Coronary artery (tissue), 2 donors: ENCODE measurements around the gene TMA7B.

Experiments used
- DNase-seq: peaks from one replicate; pipeline ENCODE4 v3.0.0-alpha.2; 2017; ENCODE audit warnings: low spot score
- H3K27ac ChIP-seq, 2 donors: fragments of 200-600 bp; sonication (generic); one replicate each; pipeline ENCODE4 v1.5.1; 2016 to 2019
- H3K4me3 ChIP-seq: fragments of 200-600 bp; sonication (generic); 2 replicates; pipeline ENCODE4 v1.5.1; 2016; ENCODE audit warnings: mild to moderate bottlenecking, moderate library complexity
- TF ChIP-seq, protein P1 (sequence below): fragments of 200-600 bp; sonication (generic); IDR thresholded peaks from one replicate; pipeline ENCODE4 v1.5.1; 2019; ENCODE audit warnings: antibody characterized with exemption

The TMA7B gene

DNA sequence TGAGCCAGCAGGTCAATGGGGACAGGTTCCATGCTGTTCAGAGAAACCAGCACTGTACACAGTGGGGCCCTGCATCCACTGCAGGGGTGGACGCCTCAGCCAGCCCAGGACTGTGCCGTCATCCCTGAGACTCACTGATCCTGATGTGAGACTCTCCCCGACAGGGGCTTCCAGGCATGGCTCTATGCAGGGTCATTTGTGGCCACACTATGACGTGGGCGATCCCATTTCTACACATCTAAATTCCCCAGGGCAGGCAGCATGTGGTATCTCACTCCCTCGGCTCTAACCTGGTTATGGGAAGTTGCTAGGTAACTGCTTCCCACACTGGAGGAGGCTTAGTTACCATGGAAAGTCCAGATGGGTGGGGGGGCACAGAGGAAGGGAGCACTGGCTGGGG lies 20.4 kb downstream of the TMA7B start:
- no peak overlapping the region for H3K4me3 ChIP-seq
- DNase-seq, result no peak
- TF ChIP-seq, protein P1, sequence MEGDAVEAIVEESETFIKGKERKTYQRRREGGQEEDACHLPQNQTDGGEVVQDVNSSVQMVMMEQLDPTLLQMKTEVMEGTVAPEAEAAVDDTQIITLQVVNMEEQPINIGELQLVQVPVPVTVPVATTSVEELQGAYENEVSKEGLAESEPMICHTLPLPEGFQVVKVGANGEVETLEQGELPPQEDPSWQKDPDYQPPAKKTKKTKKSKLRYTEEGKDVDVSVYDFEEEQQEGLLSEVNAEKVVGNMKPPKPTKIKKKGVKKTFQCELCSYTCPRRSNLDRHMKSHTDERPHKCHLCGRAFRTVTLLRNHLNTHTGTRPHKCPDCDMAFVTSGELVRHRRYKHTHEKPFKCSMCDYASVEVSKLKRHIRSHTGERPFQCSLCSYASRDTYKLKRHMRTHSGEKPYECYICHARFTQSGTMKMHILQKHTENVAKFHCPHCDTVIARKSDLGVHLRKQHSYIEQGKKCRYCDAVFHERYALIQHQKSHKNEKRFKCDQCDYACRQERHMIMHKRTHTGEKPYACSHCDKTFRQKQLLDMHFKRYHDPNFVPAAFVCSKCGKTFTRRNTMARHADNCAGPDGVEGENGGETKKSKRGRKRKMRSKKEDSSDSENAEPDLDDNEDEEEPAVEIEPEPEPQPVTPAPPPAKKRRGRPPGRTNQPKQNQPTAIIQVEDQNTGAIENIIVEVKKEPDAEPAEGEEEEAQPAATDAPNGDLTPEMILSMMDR, result no peak
- no peak overlapping the region for H3K27ac ChIP-seq

DNA sequence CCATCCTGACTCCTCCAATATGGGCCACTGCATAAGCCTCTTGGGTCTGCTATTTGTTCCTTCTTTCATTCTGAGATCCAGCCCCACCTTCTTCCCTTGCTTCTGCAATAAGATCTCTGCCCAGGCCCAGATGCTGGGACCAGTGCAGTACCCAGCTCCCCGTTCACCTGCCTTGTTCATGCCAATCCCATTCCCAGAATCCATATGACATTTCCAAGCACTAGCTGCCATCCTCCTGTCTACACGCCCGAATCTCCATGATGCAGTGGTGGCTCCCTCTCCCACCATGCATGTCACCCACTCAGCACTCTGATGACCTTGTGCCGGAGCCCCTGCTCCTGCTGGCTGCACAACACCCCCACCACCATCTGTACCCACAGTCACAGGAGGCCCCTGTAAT lies 23.1 kb downstream of the TMA7B start:
- Histone ChIP-seq H3K4me3 (no peak overlapping the region), H3K27ac (no peak overlapping the region)
- DNase-seq, result no peak
- TF ChIP-seq, protein P1, result no peak

DNA sequence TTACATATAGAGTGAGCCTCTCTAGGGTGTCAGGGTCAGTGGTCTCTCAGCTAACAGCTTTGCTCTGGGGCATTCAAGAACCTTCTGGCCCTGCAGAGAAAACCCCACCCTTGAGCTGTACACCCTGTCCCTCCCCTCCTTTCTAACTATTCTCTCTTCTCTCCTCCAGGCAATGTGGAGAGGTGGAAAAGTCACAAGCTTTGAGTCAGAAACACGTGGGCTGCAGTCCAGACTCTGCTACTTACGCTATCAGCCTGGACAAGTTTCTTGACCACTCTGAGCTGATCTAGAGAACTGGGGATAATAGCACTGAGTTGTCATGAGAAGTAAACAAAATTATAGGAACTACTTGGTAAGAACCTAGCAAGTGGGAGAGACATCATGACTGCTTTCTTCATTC lies 23.8 kb downstream of the TMA7B start:
- Histone ChIP-seq H3K4me3 (no peak overlapping the region), H3K27ac (no peak overlapping the region)
- DNase-seq, result no peak
- TF ChIP-seq, protein P1, result no peak

DNA sequence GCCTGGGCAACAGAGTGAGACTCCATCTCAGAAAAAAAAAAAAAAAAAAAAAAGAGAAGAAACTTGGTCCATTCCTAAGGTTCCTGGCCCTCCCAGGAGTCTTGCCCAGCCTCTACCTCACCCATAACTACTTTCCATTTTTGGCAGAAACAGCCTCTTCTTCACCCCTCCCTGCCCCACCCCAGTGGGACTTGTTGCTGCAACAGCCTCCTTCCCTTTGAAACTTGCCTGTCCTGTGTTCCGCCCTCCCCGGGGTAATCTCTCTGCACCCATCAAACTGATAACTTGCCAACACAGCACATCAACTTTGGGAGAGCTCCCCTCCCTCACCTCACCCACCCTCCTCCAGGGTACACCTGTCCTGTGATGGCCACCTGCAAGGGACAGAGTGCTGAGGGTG lies 24.5 kb downstream of the TMA7B start:
- TF ChIP-seq, protein P1, result no peak

DNA sequence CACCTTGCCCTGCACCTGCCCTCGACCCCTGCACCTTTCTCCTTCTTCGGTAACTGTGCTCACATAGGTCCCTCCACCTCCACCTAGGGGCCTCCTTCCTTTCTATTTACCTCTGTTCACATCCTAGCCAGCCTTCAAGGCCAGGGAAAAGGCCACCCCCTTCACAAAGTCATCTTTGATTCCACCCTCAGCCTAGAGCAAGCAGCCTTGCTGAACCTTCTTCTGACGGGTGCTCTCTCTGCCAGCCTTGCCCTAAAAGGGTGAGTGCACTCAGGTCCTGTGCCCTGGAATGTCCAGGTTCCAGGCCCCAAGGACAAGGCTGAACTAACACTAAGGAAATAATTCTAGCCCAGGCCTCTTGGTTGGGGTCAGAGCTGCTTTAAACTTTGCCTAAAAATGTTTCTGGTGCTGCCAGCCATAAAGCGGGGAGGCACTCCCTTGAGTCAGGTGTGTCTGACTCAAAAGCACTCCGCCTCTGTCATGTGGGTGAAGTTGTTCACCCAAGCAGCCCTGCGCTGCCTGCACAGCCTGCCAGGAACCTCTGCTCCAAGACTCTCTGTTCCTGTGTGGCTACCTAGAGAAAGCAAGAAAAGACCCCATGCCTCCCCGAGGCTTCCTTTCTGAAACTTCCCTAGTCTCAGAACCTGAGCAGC lies 25.3 kb downstream of the TMA7B start:
- TF ChIP-seq, protein P1, result no peak
- no peak overlapping the region for H3K27ac ChIP-seq
- no peak overlapping the region for H3K4me3 ChIP-seq
- DNase-seq, result no peak

More for the DNA sequence above, 24.5 kb downstream of the TMA7B start:
- Histone ChIP-seq H3K27ac (no peak overlapping the region), H3K4me3 (no peak overlapping the region)
- no peak for DNase-seq

DNA sequence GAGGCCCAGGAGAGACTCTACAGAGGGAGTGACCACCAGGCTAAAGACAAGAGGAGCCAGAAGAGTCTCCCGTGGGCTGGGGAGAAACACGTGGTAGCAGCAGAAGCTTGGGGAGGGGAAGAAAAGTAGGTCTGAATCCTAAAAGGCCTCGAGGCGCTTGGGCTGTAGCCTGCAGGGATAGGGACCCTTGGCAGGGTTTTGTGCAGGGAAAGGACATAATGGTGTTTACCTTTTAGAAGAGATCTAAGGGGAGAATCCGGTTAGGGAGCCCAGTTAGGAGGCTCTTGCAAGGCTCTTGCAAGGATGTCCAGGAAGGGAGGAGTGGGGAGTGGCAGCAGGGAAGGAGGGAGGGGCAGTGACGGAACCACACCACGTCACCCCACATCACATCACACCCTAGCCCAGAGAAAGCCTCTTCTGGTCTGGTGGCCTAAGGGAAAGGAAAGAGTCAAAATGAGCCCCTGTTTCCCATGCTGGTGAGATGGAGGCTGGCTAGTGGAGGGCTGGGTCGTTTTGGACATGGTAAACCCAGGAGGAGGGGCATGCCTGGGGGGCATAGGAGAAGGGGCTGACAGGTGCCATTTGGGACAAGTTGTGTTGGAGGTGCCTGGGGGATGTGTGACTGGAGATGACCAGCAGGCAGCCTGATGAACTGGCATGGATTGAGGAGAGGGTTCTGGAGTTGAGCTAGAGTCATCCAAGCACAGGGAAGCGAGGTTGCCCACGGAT lies 28.4 kb downstream of the TMA7B start:
- Histone ChIP-seq H3K4me3 (no peak overlapping the region), H3K27ac (no peak overlapping the region)
- TF ChIP-seq, protein P1, result no peak
- peak; percentile 58 for DNase-seq

DNA sequence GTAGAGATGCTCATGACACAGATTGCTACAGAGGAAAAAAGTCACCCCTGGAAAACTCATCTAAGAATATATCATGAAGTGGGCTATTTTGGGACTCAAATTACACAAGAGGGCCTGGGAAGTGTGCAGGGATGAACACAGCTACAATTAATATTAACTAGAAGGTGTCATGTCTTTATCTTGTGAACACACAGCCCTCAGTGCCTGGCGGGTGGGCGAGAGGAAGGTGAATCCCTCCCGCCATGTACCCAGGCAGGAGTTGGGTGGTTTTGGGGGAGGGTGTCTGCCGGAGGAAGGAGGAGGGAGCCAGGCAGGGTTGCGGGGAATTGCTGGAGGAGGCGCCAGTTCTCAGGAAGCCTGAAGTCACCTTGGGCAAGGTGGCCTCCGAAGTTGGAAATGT lies 29.4 kb downstream of the TMA7B start:
- H3K4me3 ChIP-seq, result no peak overlapping the region
- no peak overlapping the region for H3K27ac ChIP-seq
- TF ChIP-seq, protein P1, result no peak
- DNase-seq, result no peak
